MCF 10A (cell line): ENCODE data around the gene ST6GALNAC2. TPM values are rescaled to one million over a fixed set of nuclear protein-coding genes. Genes with fewer than 3 reads are reported as not detected.
A peak's percentile ranks its signal among the peaks of the same experiment; 100 is the strongest.

ENCODE experiments used
- BruUV-seq: library from RNA; stranded (reverse); fragments of 400-500 nt; replicated peaks from 2 replicates; lab custom pipeline; 2021; lab: Mats Ljungman, UMichigan
- CTCF ChIA-PET: fragments of 300-600 bp; sonication (Branson Sonifier 250); formaldehyde crosslinking; extraction: SDS; loops from one replicate; lab custom pipeline; 2021; ENCODE audit warnings: antibody characterized with exemption, inconsistent platforms; lab: Yijun Ruan, JAX
- POLR2A ChIA-PET: fragments of 300-600, 350-650 bp; sonication (Branson Sonifier 250); formaldehyde crosslinking; extraction: SDS; loops from one replicate; lab custom pipeline; 2020; ENCODE audit warnings: antibody characterized with exemption, inconsistent platforms; lab: Yijun Ruan, JAX
- DNase-seq: peaks from one replicate; pipeline ENCODE4 v3.0.0-alpha.2; 2018; ENCODE audit not compliant: unreplicated experiment
- H3K27ac Mint-ChIP-seq: one replicate; pipeline ENCODE4 v1.8.0; 2022; ENCODE audit warnings: mild to moderate bottlenecking, low read depth, mixed read lengths; ENCODE audit not compliant: unreplicated experiment
- H3K27me3 Mint-ChIP-seq: one replicate; pipeline ENCODE4 v1.8.0; 2022; ENCODE audit warnings: mixed read lengths; ENCODE audit not compliant: insufficient read depth, unreplicated experiment
- H3K36me3 Mint-ChIP-seq: one replicate; pipeline ENCODE4 v1.8.0; 2022; ENCODE audit warnings: mild to moderate bottlenecking, moderate library complexity, mixed read lengths; ENCODE audit not compliant: insufficient read depth, unreplicated experiment
- H3K4me1 Mint-ChIP-seq: one replicate; pipeline ENCODE4 v1.8.0; 2022; ENCODE audit warnings: mixed read lengths; ENCODE audit not compliant: insufficient read depth, unreplicated experiment
- H3K4me3 Mint-ChIP-seq: one replicate; pipeline ENCODE4 v1.8.0; 2022; ENCODE audit warnings: mild to moderate bottlenecking, moderate library complexity, mixed read lengths; ENCODE audit not compliant: unreplicated experiment
- H3K9me3 Mint-ChIP-seq: one replicate; pipeline ENCODE4 v1.8.0; 2022; ENCODE audit warnings: mixed read lengths; ENCODE audit not compliant: unreplicated experiment
- intact Hi-C: fragments of 100-400 bp; cut with micrococcal nuclease; formaldehyde crosslinking; loops from 2 replicates; pipeline ENCODE4 v1.14.1; 2022
- total RNA-seq: library from RNA; stranded (reverse); gene quantifications from 2 replicates; pipeline ENCODE4 v1.2.3, GENCODE V29; 2022
- TF ChIP-seq, protein P1 (sequence below): fragments of 200-600 bp; IDR thresholded peaks from one replicate; pipeline ENCODE4 v1.8.0; 2022; ENCODE audit warnings: antibody characterized with exemption, mild to moderate bottlenecking; ENCODE audit not compliant: unreplicated experiment

The ST6GALNAC2 gene
- total RNA-seq, 1 experiment from 2014 or later = 7.7 TPM

DNA sequence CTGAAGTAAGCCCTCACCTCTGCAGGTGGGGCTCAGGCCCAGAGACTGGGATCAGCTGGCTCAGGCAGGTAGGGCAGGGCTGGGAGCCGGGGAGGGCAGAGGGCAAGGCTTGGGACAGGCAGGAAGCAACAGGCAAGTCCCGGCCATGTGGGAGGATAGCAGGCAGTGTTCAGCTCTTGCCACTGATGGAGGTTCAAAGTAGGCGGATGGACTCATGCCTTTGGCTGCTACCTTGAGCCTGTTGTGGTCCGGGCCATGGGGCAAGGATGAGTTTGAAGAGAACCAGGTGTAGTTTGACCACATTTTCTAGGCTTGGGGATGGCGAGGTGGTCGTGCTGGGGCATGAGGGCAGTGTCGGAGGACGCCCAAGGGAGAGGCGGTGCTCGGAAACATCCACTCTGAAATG, 43.1 kb downstream of the ST6GALNAC2 start:
- Mint-ChIP-seq H3K4me3 (no peak overlapping the region), H3K27ac (no peak overlapping the region), H3K27me3 (peaks cover 12% of the 10 kb centered on the region), H3K4me1 (no peaks in the 10 kb centered on the region), H3K9me3 (no peaks in the 10 kb centered on the region), H3K36me3 (no peaks in the 10 kb centered on the region)
- no peak for DNase-seq
- ChIA-PET POLR2A (interaction anchor here (0.6 to 5.0 kb wide), 3 partner anchors 13 to 128 kb away, joined by 3 to 68 read pairs (median 3); no protein-coding TSS in a partner anchor), CTCF (interaction anchor here (1.0 kb wide), 1 partner anchor 19 kb away, joined by 4 read pairs; no protein-coding TSS in a partner anchor)
- intact Hi-C loops = no loop called here
- TF ChIP-seq, protein P1, sequence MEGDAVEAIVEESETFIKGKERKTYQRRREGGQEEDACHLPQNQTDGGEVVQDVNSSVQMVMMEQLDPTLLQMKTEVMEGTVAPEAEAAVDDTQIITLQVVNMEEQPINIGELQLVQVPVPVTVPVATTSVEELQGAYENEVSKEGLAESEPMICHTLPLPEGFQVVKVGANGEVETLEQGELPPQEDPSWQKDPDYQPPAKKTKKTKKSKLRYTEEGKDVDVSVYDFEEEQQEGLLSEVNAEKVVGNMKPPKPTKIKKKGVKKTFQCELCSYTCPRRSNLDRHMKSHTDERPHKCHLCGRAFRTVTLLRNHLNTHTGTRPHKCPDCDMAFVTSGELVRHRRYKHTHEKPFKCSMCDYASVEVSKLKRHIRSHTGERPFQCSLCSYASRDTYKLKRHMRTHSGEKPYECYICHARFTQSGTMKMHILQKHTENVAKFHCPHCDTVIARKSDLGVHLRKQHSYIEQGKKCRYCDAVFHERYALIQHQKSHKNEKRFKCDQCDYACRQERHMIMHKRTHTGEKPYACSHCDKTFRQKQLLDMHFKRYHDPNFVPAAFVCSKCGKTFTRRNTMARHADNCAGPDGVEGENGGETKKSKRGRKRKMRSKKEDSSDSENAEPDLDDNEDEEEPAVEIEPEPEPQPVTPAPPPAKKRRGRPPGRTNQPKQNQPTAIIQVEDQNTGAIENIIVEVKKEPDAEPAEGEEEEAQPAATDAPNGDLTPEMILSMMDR = no peak
- no TSS peak for BruUV-seq

DNA sequence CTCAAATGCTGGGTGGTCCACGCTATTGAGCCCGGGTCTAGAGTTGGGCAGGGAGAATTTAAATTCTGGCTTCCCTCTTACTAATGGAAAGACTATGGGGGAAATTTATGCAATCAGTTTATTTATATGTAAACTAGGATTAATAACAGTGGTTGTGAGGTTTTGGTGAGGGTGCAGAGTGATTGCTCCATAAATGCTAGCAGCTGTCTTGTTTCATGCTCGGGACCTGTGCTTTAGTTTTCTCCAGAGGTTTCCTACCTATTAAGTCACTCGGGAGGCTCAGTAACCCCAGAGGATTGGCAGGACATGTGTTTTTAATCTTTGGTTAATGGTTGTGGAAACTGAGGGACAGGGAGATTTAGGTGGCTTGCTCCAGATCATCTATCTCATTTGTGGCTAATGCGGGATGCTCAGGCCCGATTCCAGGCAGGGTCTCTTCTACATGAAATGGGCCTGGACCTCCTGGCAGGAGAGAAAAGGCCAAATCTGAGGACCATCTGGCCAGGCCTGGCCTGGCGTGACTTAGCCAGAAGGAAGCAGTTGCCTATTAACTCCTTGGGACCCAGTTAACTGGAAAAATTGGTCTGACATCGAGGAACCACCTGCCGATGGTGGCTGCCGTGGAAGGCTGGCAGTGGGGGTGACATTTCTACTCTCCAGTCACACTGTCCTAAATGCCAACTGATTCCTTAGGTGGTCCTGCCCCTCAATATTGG, 43.8 kb downstream of the ST6GALNAC2 start:
- Mint-ChIP-seq H3K27ac (no peak overlapping the region), H3K36me3 (no peaks in the 10 kb centered on the region), H3K4me3 (no peak overlapping the region), H3K4me1 (no peaks in the 10 kb centered on the region), H3K27me3 (peaks cover 12% of the 10 kb centered on the region), H3K9me3 (no peaks in the 10 kb centered on the region)
- BruUV-seq = no TSS peak
- ChIA-PET POLR2A (interaction anchor here (0.7 to 2.9 kb wide), 3 partner anchors 10 to 18 kb away, joined by 3 to 31 read pairs (median 4); no protein-coding TSS in a partner anchor), CTCF (no interaction called here)
- intact Hi-C loops = no loop called here
- no peak for DNase-seq
- TF ChIP-seq, protein P1 = no peak

DNA sequence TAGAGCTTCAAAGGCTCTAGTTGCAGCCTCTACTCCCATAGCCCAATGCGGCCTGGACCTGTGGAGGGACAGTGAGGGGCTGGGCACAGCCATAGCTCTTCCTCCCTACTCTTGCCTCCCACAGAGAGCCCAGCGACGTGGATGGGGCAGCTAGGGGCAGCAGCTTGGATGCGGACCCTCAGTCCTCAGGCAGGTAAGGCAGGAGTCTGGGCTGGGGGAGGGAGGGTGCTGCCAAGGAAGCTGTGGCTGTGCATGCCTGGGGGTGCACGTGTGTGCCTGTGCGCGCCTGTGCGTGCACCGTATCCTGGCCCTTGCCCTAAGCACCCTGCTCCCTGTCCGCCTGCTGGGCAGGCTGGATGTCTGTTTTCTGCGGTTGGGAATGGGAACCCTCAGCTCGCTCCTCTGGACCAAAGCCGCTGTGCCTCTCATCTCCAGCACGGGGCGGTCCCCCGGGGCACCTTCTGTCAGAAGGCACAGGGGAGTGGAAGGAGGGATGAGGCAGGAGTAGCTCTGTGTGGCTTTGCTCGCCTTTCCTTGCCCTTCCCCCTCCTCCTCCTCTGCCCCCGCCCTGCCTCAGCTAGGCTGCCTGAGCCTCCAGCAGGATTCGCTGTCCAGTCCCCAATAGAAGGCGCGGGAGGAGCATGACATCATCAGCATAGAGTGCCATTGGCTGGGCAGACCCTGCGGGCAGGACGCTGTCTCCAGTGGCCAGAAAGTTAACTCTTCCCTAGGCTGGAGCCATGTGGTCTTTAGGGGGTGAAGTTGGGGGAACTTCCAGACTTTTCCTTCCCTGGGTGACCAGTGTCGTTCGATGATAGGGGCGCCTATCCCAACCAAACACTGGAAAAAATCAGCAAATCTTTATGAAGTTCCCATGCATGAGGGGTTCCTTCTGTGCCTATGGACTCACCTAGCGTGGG, 45.0 kb downstream of the ST6GALNAC2 start:
- peak overlapping the region; percentile 69 for H3K4me3 Mint-ChIP-seq
- no peaks in the 10 kb centered on the region for H3K4me1 Mint-ChIP-seq

More for the DNA sequence above, 45.0 kb downstream of the ST6GALNAC2 start:
- no peaks in the 10 kb centered on the region for H3K36me3 Mint-ChIP-seq
- DNase-seq = peak; percentile 96
- TF ChIP-seq, protein P1 = peak; percentile 21
- ChIA-PET CTCF (interaction anchor here (0.5 to 1.7 kb wide), 6 partner anchors 18 to 890 kb away, joined by 3 to 9 read pairs (median 4); no protein-coding TSS in a partner anchor), POLR2A (interaction anchor here (0.6 to 2.9 kb wide), 9 partner anchors 10 to 164 kb away, joined by 3 to 31 read pairs (median 5); no protein-coding TSS in a partner anchor)
- peaks cover 12% of the 10 kb centered on the region for H3K27me3 Mint-ChIP-seq
- no peaks in the 10 kb centered on the region for H3K9me3 Mint-ChIP-seq
- intact Hi-C loops = no loop called here
- no peak overlapping the region for H3K27ac Mint-ChIP-seq
- BruUV-seq = no TSS peak
